GM12875 (cell line): ENCODE data around the gene MED31.
"Not testable (repeated sequence)": the region's sequence is repeated elsewhere in the genome, so short reads cannot be mapped to it uniquely, and the experiment has no call there.

Experiments used
- H3K4me3 ChIP-seq: one replicate; pipeline ENCODE4 v1.5.1; 2011; ENCODE audit warnings: low read depth, low read length, control low read depth
- TF ChIP-seq, protein P1 (sequence below): IDR thresholded peaks from 2 replicates; pipeline ENCODE4 v1.5.1; 2011; ENCODE audit warnings: low read depth, mild to moderate bottlenecking, control low read depth, inconsistent platforms, low read length, moderate library complexity, borderline replicate concordance; ENCODE audit not compliant: insufficient read depth

Gene MED31

DNA sequence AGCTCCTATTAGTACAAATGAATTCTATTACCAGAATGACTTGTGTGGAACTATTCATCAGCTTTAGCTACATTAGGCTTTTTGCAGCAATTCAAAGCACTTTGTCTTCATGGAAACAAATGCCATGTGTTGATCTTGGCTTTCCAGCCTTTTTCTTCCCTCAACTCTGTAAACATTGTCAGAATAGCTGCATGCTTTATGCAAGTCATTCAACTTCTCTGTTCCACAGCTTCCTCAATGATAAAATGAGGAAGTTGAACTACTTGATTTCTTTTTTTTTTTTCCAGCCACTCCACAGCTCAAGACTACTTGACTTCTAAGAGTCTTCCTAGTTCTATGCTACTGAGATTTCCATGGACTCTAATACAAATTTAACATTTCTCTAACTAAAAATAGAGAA lies 52.0 kb downstream of the MED31 start:
- H3K4me3 ChIP-seq: no peak overlapping the region
- TF ChIP-seq, protein P1, sequence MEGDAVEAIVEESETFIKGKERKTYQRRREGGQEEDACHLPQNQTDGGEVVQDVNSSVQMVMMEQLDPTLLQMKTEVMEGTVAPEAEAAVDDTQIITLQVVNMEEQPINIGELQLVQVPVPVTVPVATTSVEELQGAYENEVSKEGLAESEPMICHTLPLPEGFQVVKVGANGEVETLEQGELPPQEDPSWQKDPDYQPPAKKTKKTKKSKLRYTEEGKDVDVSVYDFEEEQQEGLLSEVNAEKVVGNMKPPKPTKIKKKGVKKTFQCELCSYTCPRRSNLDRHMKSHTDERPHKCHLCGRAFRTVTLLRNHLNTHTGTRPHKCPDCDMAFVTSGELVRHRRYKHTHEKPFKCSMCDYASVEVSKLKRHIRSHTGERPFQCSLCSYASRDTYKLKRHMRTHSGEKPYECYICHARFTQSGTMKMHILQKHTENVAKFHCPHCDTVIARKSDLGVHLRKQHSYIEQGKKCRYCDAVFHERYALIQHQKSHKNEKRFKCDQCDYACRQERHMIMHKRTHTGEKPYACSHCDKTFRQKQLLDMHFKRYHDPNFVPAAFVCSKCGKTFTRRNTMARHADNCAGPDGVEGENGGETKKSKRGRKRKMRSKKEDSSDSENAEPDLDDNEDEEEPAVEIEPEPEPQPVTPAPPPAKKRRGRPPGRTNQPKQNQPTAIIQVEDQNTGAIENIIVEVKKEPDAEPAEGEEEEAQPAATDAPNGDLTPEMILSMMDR: no peak

DNA sequence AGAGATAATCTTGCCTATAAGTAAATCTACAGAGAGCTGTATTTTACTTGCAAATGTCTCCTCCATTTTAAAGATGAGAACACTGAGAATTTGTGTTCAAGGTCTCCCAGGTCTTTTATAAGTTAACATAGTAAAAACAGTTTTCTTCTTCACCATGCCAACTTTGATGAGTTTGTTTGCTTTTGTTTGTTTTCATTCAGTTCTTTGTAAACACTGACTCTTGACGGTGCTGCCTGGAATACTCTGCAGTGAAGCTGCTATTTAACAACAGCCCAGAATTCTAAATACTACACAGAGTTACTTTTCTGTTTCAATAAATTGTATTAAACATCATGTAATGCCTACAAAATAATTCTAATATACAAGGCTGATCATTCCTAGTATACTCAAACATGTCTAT lies 53.7 kb downstream of the MED31 start:
- TF ChIP-seq, protein P1: no peak
- no peak overlapping the region for H3K4me3 ChIP-seq

DNA sequence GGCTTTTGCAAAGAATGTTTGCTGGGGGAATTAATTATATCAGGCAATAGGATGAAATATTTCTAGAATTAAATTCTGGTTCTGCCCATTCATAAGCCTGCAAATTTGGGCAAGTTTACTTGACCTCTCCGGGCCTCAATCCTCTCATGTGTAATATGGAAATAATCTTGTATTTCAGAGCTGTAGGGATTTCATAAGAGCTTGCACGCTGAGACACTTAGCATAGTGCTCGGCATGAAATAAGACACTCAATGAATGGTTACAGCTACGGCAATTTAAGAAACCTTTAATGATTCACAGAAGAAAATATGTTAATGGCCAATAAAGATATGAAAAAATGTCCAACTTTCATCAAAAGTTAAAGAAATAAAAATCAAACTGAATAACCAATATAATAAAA lies 54.5 kb downstream of the MED31 start:
- H3K4me3 ChIP-seq: no peak overlapping the region
- TF ChIP-seq, protein P1: no peak

DNA sequence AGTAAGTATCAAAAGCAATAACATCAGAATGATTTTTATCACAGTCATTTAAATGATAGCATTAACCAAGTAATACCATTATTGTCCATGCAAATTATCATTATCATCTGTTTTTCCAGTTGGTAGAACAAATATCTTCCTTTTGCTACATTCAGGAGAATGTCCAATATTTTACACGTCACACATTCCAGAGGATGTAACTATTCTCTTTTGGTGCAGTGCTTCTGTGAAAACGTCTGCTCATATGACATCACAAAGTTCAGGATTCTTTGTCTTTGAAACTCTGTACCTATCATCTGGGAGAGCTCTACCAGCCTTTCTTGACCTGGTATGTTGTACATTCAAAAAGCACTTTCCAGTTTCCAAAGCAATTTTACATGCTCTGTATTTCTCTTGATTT lies 54.9 kb downstream of the MED31 start:
- no peak overlapping the region for H3K4me3 ChIP-seq
- TF ChIP-seq, protein P1: no peak

DNA sequence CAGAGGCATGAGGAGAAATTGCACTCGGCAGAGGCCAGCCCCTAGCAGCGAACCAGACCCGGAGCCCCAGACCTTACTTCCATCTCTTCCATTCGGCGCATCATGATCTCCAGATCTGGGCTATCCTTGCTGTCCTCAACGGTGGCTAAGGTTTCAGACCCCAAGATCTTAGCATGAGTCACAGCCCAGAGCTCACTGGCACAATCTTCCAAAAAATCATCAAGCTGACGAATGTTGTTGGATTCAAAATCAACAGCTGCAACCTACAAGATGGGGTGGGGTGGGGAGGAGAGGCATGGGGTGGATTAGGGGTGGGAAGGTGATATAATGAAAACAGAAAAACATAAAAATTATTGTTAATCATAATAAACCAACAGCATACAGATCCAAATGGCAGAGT lies 55.3 kb downstream of the MED31 start:
- TF ChIP-seq, protein P1: no peak
- no peak overlapping the region for H3K4me3 ChIP-seq

DNA sequence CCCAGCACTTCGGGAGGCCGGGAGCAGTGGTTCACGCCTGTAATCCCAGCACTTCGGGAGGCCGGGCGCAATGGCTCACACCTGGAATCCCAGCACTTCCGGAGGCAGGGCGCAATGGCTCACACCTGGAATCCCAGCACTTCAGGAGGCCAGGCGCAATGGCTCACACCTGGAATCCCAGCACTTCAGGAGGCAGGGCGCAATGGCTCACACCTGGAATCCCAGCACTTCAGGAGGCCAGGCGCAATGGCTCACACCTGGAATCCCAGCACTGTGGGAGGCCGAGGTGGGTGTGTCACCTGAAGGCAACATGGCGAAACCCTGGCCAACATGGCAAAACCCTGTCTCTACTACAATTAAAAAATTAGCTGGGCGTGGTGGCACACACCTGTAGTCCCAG lies 58.0 kb downstream of the MED31 start:
- not testable (repeated sequence) for H3K4me3 ChIP-seq
